CD4-positive, alpha-beta T cell treated with Interleukin-4 for 1 hour (primary cell): Measurements from ENCODE around the gene RBM44.
"Not testable (repeated sequence)": the region's sequence is repeated elsewhere in the genome, so short reads cannot be mapped to it uniquely, and the experiment has no call there.

ENCODE experiments used
- DNase-seq, 2 donors: peaks; one replicate each; pipeline ENCODE4 v3.0.0-alpha.2; 2020 to 2022

The RBM44 gene

GRCh38 chr2:237779521-237779920, 19.1 kb upstream of the RBM44 start:
- no peak for DNase-seq

GRCh38 chr2:237782181-237782580, 16.4 kb upstream of the RBM44 start:
- no peak for DNase-seq

GRCh38 chr2:237783678-237784077, 14.9 kb upstream of the RBM44 start:
- not testable (repeated sequence) for DNase-seq

- DNase-seq: no peak
Measured at GRCh38 chr2:237786936-237787335, 11.6 kb upstream of the RBM44 start.

GRCh38 chr2:237790353-237790752, 8.2 kb upstream of the RBM44 start:
- no peak for DNase-seq

GRCh38 chr2:237791977-237792727, 6.4 kb upstream of the RBM44 start:
- DNase-seq: no peak

GRCh38 chr2:237797253-237797652, 1.3 kb upstream of the RBM44 start:
- DNase-seq: no peak

- DNase-seq: no peak
Measured at GRCh38 chr2:237799060-237799428, 465 bp downstream of the RBM44 start.

- DNase-seq: no peak
Measured at GRCh38 chr2:237801466-237801865, 2.9 kb downstream of the RBM44 start.

- no peak for DNase-seq
Measured at GRCh38 chr2:237806334-237806733, 7.8 kb downstream of the RBM44 start.

- no peak for DNase-seq
Measured at GRCh38 chr2:237815637-237816036, 17.1 kb downstream of the RBM44 start.

- no peak for DNase-seq
Measured at GRCh38 chr2:237816531-237816930, 18.0 kb downstream of the RBM44 start.

- DNase-seq: no peak
Measured at GRCh38 chr2:237818066-237818473, 19.5 kb downstream of the RBM44 start.

- no peak for DNase-seq
Measured at GRCh38 chr2:237819231-237819630, 20.7 kb downstream of the RBM44 start.

- no peak for DNase-seq
Measured at GRCh38 chr2:237820421-237820820, 21.8 kb downstream of the RBM44 start.

- no peak for DNase-seq
Measured at GRCh38 chr2:237823544-237823943, 25.0 kb downstream of the RBM44 start.

GRCh38 chr2:237824085-237824484, 25.5 kb downstream of the RBM44 start:
- no peak for DNase-seq

- DNase-seq: no peak
Measured at GRCh38 chr2:237827421-237827987, 28.9 kb downstream of the RBM44 start.

- DNase-seq: no peak
Measured at GRCh38 chr2:237830522-237830921, 31.9 kb downstream of the RBM44 start.

GRCh38 chr2:237833546-237833945, 35.0 kb downstream of the RBM44 start:
- no peak for DNase-seq

GRCh38 chr2:237835372-237835771, 36.8 kb downstream of the RBM44 start:
- DNase-seq: no peak

GRCh38 chr2:237841051-237841450, 42.5 kb downstream of the RBM44 start:
- DNase-seq: no peak

GRCh38 chr2:237848940-237849339, 50.4 kb downstream of the RBM44 start:
- DNase-seq: not testable (repeated sequence)

GRCh38 chr2:237854295-237854694, 55.7 kb downstream of the RBM44 start:
- no peak for DNase-seq

- no peak for DNase-seq
Measured at GRCh38 chr2:237857791-237858190, 59.2 kb downstream of the RBM44 start.
